ENCODE measurements around the gene KDM3B.
"Not testable (repeated sequence)": the region's sequence is repeated elsewhere in the genome, so short reads cannot be mapped to it uniquely, and the experiment has no call there.

Gene KDM3B
- total RNA-seq, result 164 to 294 (median 249) reads per million in 4 experiments

GRCh38 chr5:138352071-138352721 lies at the start of gene KDM3B:
Gene KDM3B (plus strand): TSS chr5:138352685. CDS start chr5:138352796, 111 bp downstream.
- DNase-seq, result peak; percentile 87

GRCh38 chr5:138303372-138303771 lies 49.1 kb upstream of the KDM3B start:
- DNase-seq, result no peak

- DNase-seq, result no peak
Observed at GRCh38 chr5:138305797-138306196, 46.7 kb upstream of the KDM3B start.

GRCh38 chr5:138315751-138316278 lies 36.7 kb upstream of the KDM3B start:
- no peak for DNase-seq

GRCh38 chr5:138316355-138316754 lies 36.1 kb upstream of the KDM3B start:
- no peak for DNase-seq

GRCh38 chr5:138318211-138318610 lies 34.3 kb upstream of the KDM3B start:
- DNase-seq, result not testable (repeated sequence)

GRCh38 chr5:138330813-138331448 lies 21.6 kb upstream of the KDM3B start:
- DNase-seq, result no peak

- DNase-seq, result peak; percentile 94
Observed at GRCh38 chr5:138331449-138332368, 20.8 kb upstream of the KDM3B start, which contains the start of gene CDC25C. Gene CDC25C (minus strand): TSS chr5:138331804. CDS start chr5:138331180, 624 bp downstream.

GRCh38 chr5:138334867-138335447 lies 17.5 kb upstream of the KDM3B start:
- no peak for DNase-seq

- peak; percentile 73 for DNase-seq
Observed at GRCh38 chr5:138336952-138337684, 15.4 kb upstream of the KDM3B start.

- peak; percentile 85 for DNase-seq
Observed at GRCh38 chr5:138337685-138338410, 14.6 kb upstream of the KDM3B start, which contains the start of gene FAM53C. Gene FAM53C (plus strand): TSS chr5:138338266. CDS start chr5:138341336, 3,070 bp downstream.

- no peak for DNase-seq
Observed at GRCh38 chr5:138338411-138339090, 13.9 kb upstream of the KDM3B start.

GRCh38 chr5:138339091-138339456 lies 13.4 kb upstream of the KDM3B start:
- no peak for DNase-seq

- no peak for DNase-seq
Observed at GRCh38 chr5:138339464-138339863, 13.0 kb upstream of the KDM3B start.

- no peak for DNase-seq
Observed at GRCh38 chr5:138340008-138340407, 12.5 kb upstream of the KDM3B start.

GRCh38 chr5:138344887-138345622 lies 7.4 kb upstream of the KDM3B start:
- no peak for DNase-seq

- no peak for DNase-seq
Observed at GRCh38 chr5:138346889-138347288, 5.6 kb upstream of the KDM3B start.

- no peak for DNase-seq
Observed at GRCh38 chr5:138349852-138350562, 2.5 kb upstream of the KDM3B start.

- DNase-seq, result no peak
Observed at GRCh38 chr5:138350563-138350890, 2.0 kb upstream of the KDM3B start.
